Measurements from ENCODE around the gene SPEM3.
A peak's percentile ranks its signal among the peaks of the same experiment; 100 is the strongest.
"Not testable (repeated sequence)": the region's sequence is repeated elsewhere in the genome, so short reads cannot be mapped to it uniquely, and the experiment has no call there.

Gene SPEM3

DNA sequence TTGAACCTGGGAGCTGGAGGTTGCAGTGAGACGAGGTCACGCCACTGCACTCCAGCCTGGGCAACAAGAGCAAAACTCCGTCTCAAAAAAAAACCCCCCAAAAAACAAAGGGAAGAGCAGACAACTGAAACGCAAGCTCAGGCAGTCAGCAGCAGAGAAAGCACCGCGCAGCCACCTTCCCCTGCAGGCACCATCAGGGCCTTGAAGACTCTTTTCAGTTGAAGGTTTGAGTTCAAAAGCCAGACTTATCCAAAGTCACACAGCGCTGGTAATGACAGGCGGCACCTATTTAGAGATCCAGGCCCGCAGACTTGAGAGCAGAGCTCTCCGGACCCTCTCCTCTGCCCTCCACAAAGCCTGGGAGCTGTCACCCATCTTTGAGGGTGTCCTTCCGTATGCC, 39.6 kb downstream of the SPEM3 start:
- no peak overlapping the region for H3K4me3 ChIP-seq (ENCODE audit: low read depth, low read length)
- DNase-seq (ENCODE audit: low read depth, low spot score) = no peak
- ChIA-PET CTCF (no interaction called here), POLR2A (no interaction called here)
- TF ChIP-seq CTCF (IDR thresholded peaks at IDR 0.05; ENCODE audit: insufficient read depth, low read length, missing control alignments) = no peak

GRCh38 chr17:7468804-7469389, 40.2 kb downstream of the SPEM3 start:
- no peak overlapping the region for H3K4me3 ChIP-seq (ENCODE audit: low read depth, low read length)
- POLR2A ChIA-PET = no interaction called here
- no peak for TF ChIP-seq CTCF (IDR thresholded peaks at IDR 0.05; ENCODE audit: insufficient read depth, low read length, missing control alignments)
- no peak for DNase-seq (ENCODE audit: low read depth, low spot score)
- CTCF ChIA-PET = no interaction called here

DNA sequence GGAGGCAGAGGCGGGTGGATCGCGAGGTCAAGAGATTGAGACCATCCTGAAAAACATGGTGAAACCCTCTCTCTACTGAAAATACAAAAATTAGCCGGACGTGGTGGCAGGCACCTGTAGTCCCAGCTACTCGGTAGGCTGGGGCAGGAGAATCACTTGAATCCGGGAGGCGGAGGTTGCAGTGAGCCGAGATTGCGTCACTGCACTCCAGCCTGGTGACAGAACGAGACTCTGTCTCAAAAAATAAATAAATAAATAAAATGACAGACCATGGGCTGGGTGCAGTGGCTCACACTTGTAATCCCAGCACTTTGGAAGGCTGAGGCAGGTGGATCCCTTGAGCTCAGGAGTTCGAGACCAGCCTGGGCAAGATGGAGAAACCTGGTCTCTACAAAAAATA, 41.2 kb downstream of the SPEM3 start:
- DNase-seq (ENCODE audit: low read depth, low spot score); H3K4me3 ChIP-seq (ENCODE audit: low read depth, low read length); POLR2A ChIA-PET: not testable (repeated sequence)
- CTCF ChIA-PET = interaction anchor here (2.0 kb wide), 1 partner anchor 33 kb away, joined by 7 read pairs; no protein-coding TSS in a partner anchor

DNA sequence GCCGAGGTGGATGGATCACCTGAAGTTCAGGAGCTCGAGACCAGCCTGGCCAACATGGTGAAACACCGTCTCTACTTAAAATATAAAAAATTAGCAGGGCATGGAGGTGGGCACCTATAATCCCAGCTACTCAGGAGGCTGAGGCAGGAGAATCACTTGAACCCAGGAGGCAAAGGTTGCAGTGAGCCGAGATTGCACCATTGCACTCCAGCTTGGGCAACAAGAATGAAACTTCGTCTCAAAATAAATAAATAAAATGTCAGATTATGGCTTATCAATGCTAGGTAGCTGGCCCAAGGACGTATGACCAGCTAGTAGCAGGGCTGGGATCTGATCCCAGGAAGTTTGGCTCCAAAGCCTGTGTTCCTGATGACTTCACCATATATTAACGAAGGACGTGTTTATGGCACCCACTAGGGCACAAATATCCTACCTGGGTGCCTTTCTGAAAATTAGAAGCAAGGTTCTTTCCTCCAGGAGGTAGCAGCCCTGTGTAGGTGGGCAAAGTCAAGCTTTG, 41.9 kb downstream of the SPEM3 start:
- H3K4me3 ChIP-seq (ENCODE audit: low read depth, low read length); POLR2A ChIA-PET; DNase-seq (ENCODE audit: low read depth, low spot score): not testable (repeated sequence)
- CTCF ChIA-PET = interaction anchor here (1.4 to 2.0 kb wide), 2 partner anchors 34 to 90 kb away, joined by 5 to 7 read pairs; no protein-coding TSS in a partner anchor

DNA sequence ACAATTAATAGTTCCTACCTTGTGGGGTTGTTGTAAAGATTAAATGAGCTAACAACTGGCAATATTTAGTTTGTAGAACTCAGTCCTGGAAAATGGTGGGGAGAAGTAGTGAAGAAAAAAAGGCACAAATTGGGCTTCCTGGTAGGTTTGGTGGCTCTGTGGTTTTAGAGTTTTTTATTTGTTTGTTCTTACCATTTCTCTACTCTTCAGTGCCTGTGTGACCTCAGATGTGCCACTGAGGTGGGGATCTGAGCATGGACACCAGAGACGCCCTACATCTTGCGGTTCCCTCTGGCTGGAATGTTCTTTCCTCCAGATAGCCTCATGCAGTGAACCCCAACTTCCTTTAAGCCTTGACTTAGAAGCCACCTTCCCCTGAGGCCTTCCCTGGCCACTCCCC, 43.1 kb downstream of the SPEM3 start:
- ChIA-PET CTCF (interaction anchor here (1.0 to 2.0 kb wide), 2 partner anchors 35 to 43 kb away, joined by 3 to 7 read pairs; no protein-coding TSS in a partner anchor), POLR2A (interaction anchor here (0.7 kb wide), 1 partner anchor 12 kb away, joined by 3 read pairs; the partner anchor contains the start of gene POLR2A)
- no peak for DNase-seq (ENCODE audit: low read depth, low spot score)
- no peak overlapping the region for H3K4me3 ChIP-seq (ENCODE audit: low read depth, low read length)
- no peak for TF ChIP-seq CTCF (IDR thresholded peaks at IDR 0.05; ENCODE audit: insufficient read depth, low read length, missing control alignments)

DNA sequence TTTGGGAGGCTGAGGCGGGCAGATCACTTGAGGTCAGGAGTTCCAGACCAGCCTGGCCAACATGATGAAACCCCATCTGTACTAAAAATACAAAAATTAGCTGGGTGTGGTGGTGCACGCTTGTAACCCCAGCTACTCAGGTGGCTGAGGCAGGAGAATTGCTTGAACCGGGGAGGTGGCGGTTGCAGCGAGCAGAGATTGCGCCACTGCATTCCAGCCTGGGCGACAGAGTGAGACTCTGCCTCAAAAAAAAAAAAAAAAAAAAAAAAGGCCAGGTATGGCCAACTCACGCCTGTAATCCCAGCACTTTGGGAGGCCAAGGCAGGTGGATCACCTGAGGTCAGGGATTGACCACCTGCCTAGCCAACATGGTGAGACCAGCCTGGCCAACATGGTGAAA, 46.1 kb downstream of the SPEM3 start:
- not testable (repeated sequence) for DNase-seq (ENCODE audit: low read depth, low spot score); H3K4me3 ChIP-seq (ENCODE audit: low read depth, low read length)
- POLR2A ChIA-PET = interaction anchor here (2.8 kb wide), 1 partner anchor 10 kb away, joined by 18 read pairs; the partner anchor contains the start of gene POLR2A
- CTCF ChIA-PET = interaction anchor here (1.0 to 1.4 kb wide), 2 partner anchors 8 to 61 kb away, joined by 3 to 4 read pairs; no protein-coding TSS in a partner anchor

DNA sequence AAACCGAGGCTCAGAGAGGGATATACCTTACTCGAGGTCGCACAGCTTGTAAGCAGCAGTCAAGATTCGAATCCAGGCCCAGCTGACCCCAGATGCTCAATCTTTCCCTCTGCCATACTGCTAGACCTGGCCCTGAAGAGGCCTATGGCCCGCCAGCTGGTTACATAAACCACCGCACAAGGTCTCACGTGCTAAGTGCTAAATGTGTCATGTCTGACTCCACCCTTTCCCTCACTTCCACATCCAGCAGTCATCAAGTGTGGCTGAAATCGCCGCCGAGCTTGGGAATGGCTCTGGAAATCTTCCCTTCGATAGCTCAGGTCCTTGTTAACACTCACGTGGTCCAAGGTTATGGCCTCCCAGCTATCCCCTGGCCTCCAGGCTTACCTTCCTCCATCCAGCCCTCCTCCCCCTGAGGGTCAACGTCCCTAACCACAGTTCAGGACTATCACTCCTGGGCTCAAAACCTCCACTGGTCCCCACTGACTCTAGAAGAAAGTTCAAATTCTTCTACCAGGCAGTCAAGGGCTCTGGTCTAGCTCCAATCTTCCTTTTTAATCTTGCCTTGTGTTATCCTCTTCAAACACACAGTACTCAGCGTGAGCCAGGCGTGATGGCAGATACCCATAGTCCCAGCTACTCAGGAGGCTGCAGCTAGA, 47.2 kb downstream of the SPEM3 start:
- POLR2A ChIA-PET = interaction anchor here (0.9 to 2.8 kb wide), 3 partner anchors 9 to 72 kb away, joined by 3 to 18 read pairs (median 4); partner anchors contain the start of gene POLR2A
- no peak for TF ChIP-seq CTCF (IDR thresholded peaks at IDR 0.05; ENCODE audit: insufficient read depth, low read length, missing control alignments)
- peak overlapping the region; percentile 6 for H3K4me3 ChIP-seq (ENCODE audit: low read depth, low read length)
- CTCF ChIA-PET = interaction anchor here (1.0 to 3.2 kb wide), 6 partner anchors 9 to 85 kb away, joined by 3 to 13 read pairs (median 4); no protein-coding TSS in a partner anchor
- DNase-seq (ENCODE audit: low read depth, low spot score) = no peak
